Hepatocyte (in vitro differentiated cells): ENCODE data around the gene KCNMA1.

Experiments used
- CTCF ChIP-seq: fragments of 200-600 bp; sonication (generic); IDR thresholded peaks from 2 replicates; pipeline ENCODE4 v1.5.1; 2016; ENCODE audit warnings: antibody characterized with exemption, mild to moderate bottlenecking; ENCODE audit not compliant: poor library complexity
- EZH2 ChIP-seq: fragments of 200-600 bp; sonication (generic); IDR thresholded peaks from 2 replicates; pipeline ENCODE4 v1.6.1; 2016; ENCODE audit warnings: antibody characterized with exemption, mild to moderate bottlenecking, borderline replicate concordance

- TF ChIP-seq CTCF (no peak), EZH2 (no peak)
Measured at GRCh38 chr10:77074104-77074624, 563.4 kb downstream of the KCNMA1 start.
